Uterus (tissue), 4 donors: ENCODE data around the gene SETBP1. TPM values are rescaled to one million over a fixed set of nuclear protein-coding genes. Genes with fewer than 3 reads are reported as not detected.

Experiments used
- DNase-seq, 2 donors: peaks; one replicate each; pipeline ENCODE4 v3.0.0-alpha.2; 2019 to 2020
- H3K27ac ChIP-seq, 2 donors: fragments of 200-600 bp; sonication (generic); 1 replicate in 1 of 2; 2 replicates in 1 of 2; pipeline ENCODE4 v1.5.1; 2016 to 2018
- H3K27me3 ChIP-seq, 2 donors: fragments of 200-600 bp; sonication (generic); one replicate each; pipeline ENCODE4 v1.5.1; 2018 to 2019; ENCODE audit warnings: control low read depth in 1 of 2
- H3K36me3 ChIP-seq, 2 donors: fragments of 200-600 bp; sonication (generic); one replicate each; pipeline ENCODE4 v1.5.1; 2019; ENCODE audit warnings: control low read depth in 1 of 2
- H3K4me1 ChIP-seq, 2 donors: fragments of 200-600 bp; sonication (generic); one replicate each; pipeline ENCODE4 v1.5.1; 2018 to 2019; ENCODE audit warnings: control low read depth in 1 of 2
- H3K4me3 ChIP-seq, 2 donors: fragments of 200-600 bp; sonication (generic); 1 replicate in 1 of 2; 2 replicates in 1 of 2; pipeline ENCODE4 v1.5.1; 2018 to 2019; ENCODE audit warnings: mild to moderate bottlenecking in 1 of 2
- H3K9me3 ChIP-seq, 2 donors: fragments of 200-600 bp; sonication (generic); one replicate each; pipeline ENCODE4 v1.5.1; 2019; ENCODE audit warnings: control low read depth in 1 of 2
- CTCF ChIP-seq, 4 experiments: fragments of 200-600 bp in 2 of 4; fragments of 450-650 bp in 2 of 4; sonication (generic) in 2 of 4; IDR thresholded peaks; one replicate each; pipeline ENCODE4 v1.5.1; 2016 to 2019; ENCODE audit warnings: antibody characterized with exemption in 4 of 4, mild to moderate bottlenecking in 2 of 4, moderate library complexity in 1 of 4
- POLR2A ChIP-seq, 2 donors: fragments of 450-650 bp; IDR thresholded peaks; one replicate each; pipeline ENCODE4 v1.6.1; 2016; ENCODE audit warnings: antibody characterized with exemption in 2 of 2, mild to moderate bottlenecking in 1 of 2, moderate library complexity in 1 of 2
- intact Hi-C: fragments of 100-400 bp; cut with DNase I; formaldehyde crosslinking; loops from one replicate; pipeline ENCODE4 v1.15.1; 2023; ENCODE audit warnings: low total_unique reads
- total RNA-seq, 4 donors: library from RNA; depleted of rRNA in 3 of 4; stranded (reverse); fragments of >200 nt in 3 of 4; gene quantifications; one replicate each; pipeline versions ENCODE4 v1.1.0 to v1.2.4, GENCODE V29; 2014 to 2023
- donor health status: DM: yes; HTN: yes; CAD: no.

The SETBP1 gene
- total RNA-seq, 4 donors from 2014 or later, result 16.8 to 74.0 (median 36.9) TPM

DNA sequence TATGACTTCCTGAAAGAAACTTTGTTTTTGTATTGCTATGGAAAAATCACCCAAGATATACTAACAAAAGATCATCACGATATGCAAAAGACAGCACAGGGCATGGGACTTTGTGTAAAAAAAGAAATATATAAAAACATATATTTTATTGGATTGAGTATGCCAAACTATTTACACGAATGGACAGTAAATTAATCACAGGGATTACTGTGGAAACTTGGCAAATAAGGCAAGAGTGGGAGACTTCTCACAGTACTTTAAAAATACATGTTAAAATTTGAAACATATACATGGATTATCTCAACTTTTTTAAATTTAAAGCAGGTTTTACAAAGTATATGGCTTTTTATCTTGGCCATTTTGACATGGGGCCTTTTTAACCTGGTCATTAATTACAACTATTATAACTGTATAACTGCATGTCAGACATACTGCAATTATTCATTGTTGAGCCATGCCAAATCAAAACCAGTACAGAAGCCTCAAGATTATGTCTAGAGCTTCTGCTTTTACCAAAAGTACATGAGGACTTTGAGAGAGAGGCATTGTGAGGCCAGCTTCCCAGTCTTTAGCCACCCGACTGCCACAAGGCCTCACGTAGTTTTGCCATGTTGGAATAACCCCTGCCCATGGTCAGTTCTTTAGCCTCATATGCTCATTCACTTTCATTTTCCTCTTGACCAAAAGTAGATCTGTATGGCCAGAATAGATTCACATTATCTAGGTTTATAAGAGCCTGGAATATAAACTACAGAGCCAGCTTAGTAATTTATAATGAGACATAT, 419.8 kb downstream of the SETBP1 start:
- TF ChIP-seq POLR2A (IDR thresholded peaks at IDR 0.05) (no peak), CTCF (IDR thresholded peaks at IDR 0.05) (no peak)
- no peak overlapping the region for H3K27ac ChIP-seq
- H3K9me3 ChIP-seq, result no peaks in the 10 kb centered on the region
- no peak for DNase-seq
- H3K4me3 ChIP-seq, result no peak overlapping the region
- no peaks in the 10 kb centered on the region for H3K27me3 ChIP-seq
- no peaks in the 10 kb centered on the region for H3K4me1 ChIP-seq
- no peaks in the 10 kb centered on the region for H3K36me3 ChIP-seq
- intact Hi-C loops, result no loop called here

DNA sequence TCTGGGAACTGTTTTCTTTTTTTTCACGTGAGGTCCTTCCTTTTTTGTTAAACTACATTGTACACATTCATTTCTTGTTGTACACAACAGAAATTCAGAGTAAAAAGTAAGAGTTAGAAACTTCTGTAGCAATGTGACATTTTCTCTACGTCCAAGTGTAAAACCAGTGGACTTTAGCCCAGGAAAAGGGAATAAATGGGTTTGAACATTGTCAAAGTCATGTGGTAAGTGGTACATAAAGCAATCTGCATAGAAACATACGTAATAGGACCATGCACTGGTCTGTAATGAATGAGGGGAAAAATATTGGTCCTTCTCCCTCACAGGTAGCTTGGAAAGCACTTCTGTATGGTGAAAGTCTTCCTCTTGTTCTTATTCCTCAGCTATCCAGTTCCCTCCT, 421.4 kb downstream of the SETBP1 start:
- DNase-seq, result no peak
- Histone ChIP-seq H3K4me1 (no peaks in the 10 kb centered on the region), H3K36me3 (no peaks in the 10 kb centered on the region), H3K27me3 (no peaks in the 10 kb centered on the region), H3K9me3 (no peaks in the 10 kb centered on the region), H3K4me3 (no peak overlapping the region), H3K27ac (no peak overlapping the region)
- intact Hi-C loops, result no loop called here
- TF ChIP-seq CTCF (IDR thresholded peaks at IDR 0.05), result no peak
- TF ChIP-seq POLR2A (IDR thresholded peaks at IDR 0.05), result no peak

DNA sequence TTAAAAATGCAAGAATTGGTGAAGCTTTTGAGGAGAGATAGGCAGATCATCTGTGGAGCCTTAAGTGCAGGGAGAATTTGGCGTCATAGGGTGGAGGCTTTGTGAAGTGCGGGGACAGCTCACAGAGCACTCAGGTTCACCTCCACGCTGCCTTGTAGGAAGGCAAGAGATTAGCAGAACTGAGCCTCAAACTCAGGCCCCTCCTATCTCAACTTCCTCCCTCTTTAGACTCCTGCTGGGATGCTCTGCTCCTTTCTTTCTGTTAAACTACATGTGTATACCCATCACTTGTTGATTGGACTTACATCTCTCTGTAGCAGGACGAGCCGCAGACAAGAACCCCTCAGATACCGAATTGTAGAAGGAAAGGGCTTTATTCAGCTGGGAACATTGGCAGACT, 422.2 kb downstream of the SETBP1 start:
- Histone ChIP-seq H3K9me3 (no peaks in the 10 kb centered on the region), H3K27ac (no peak overlapping the region)
- intact Hi-C loops, result no loop called here

DNA sequence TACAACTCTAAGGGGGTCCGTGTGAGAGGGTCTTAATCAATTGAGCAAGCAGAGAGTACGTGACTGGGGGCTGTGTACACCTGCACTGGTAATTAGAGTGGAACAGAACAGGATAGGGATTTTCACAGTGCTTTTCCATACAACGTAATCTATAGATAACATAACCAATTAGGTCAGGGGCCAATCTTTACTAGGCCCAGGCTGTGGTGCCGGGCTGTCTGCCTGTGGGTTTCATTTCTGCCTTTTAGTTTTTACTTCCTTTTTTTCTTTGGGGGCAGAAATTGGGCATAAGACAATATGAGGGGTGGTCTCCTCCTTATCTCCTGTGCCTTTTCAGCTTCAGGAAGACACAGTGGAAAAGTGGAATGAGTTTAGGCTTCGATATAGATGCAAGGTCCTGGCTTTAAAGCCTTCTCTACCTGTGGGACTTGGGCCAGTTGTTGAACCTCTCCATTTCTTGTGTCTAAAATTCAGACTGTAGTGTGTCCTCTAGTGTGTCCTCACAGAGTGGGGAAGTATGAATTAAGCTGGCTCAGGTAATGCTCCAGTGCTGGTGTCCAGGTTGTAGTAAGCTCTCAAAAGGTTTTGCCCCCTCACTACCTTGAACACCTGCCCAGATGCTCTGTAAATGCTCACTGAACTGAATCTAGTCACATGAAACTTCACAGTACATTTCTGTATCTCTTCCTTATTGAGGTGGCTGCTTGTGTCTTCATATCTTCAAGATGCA, 422.8 kb downstream of the SETBP1 start:
- H3K36me3 ChIP-seq, result no peaks in the 10 kb centered on the region

More for the DNA sequence above, 422.2 kb downstream of the SETBP1 start:
- no peak for DNase-seq
- H3K36me3 ChIP-seq, result no peaks in the 10 kb centered on the region
- H3K4me1 ChIP-seq, result no peaks in the 10 kb centered on the region
- TF ChIP-seq CTCF (IDR thresholded peaks at IDR 0.05), result no peak
- TF ChIP-seq POLR2A (IDR thresholded peaks at IDR 0.05), result no peak
- H3K27me3 ChIP-seq, result no peaks in the 10 kb centered on the region
- H3K4me3 ChIP-seq, result no peak overlapping the region

More for the DNA sequence above, 422.8 kb downstream of the SETBP1 start:
- no peak for DNase-seq
- H3K27ac ChIP-seq, result no peak overlapping the region
- no peak overlapping the region for H3K4me3 ChIP-seq
- intact Hi-C loops, result no loop called here
- TF ChIP-seq POLR2A (IDR thresholded peaks at IDR 0.05) (no peak), CTCF (IDR thresholded peaks at IDR 0.05) (no peak)
- no peaks in the 10 kb centered on the region for H3K4me1 ChIP-seq
- no peaks in the 10 kb centered on the region for H3K27me3 ChIP-seq
- no peaks in the 10 kb centered on the region for H3K9me3 ChIP-seq
